Hypothalamus (tissue), 51 donors: ENCODE results near the gene TEC.
A peak's percentile ranks its signal among the peaks of the same experiment; 100 is the strongest.
"Not testable (repeated sequence)": the region's sequence is repeated elsewhere in the genome, so short reads cannot be mapped to it uniquely, and the experiment has no call there.

Experiments used
- DNase-seq, 51 donors: peaks; one replicate each; lab custom pipeline; 2025; lab: John Stamatoyannopoulos, UW

TEC gene

GRCh38 chr4:48172651-48173050 is 97.0 kb downstream of the TEC start:
- no peak for DNase-seq

- DNase-seq = no peak
Observed at GRCh38 chr4:48169636-48170035, 100.0 kb downstream of the TEC start.

DNA sequence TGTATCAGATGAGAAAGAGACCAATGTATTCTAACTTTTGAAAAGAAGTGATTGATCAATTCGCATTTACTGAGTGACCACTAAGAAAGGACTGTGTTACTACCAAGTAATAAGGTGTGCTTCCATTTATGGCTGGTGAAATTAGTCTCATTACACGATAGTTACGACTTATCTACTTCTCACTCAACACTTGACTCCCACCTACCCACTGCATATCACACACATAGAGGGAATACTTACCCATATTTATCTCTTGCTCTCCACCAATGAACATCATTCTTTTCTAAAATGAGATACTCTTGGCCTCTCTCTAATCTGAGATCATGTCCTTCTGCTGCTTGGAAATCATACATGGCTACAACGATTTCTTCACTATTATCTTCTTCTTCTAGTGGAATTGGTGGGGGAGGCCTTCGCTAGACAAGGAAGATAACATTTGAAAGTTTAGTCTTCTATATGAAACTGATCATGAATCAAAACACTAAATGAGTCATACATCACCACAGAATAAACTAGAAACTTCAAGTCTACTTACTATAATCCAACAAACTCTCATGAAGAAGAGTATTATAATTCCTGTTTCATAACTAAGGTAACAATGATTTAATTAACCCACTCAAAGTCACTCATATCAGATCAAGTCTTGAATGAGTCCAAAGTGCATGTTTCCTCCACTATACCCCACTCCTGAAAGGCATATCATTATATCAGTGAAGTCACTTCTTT is 101.9 kb downstream of the TEC start:
- no peak for DNase-seq

- not testable (repeated sequence) for DNase-seq
Observed at GRCh38 chr4:48164561-48164960, 105.1 kb downstream of the TEC start.

DNA sequence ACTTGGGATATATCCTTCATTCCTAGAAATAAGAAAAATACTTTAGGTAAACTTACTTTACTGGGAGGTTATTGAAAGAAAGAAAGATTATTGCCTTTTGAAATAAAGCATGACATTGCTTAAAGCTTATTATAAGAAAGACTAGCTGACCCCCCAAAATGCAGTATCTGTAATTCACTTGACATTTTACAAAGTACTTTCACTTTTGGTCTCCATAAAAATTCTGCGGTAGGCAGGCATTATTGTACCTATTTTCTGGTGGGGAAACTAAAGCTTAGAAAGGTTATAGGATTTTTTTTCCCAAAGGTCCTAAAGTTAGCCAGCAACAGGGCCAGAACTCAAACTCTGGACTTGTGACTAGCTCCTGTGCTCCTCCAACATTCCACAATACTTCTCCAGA is 105.9 kb downstream of the TEC start:
- DNase-seq = no peak

DNA sequence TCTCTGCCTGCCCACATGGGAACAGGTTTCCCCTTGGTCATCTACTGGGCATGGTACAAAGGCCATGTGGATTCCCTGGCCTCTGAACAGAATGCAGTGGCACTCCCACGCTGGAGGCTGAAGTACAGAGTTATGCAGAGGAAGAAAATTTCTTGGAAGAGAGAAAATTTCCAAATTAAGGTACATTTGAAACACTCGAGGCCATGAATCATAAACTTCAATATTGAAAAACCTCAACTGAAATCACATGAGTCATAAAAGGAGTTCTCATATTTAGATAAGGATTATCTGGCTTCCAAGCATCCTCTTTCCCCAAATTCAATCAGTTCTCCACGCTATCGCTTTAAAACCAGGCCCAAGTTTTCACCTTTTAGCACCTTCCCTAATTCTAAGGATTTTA is 107.5 kb downstream of the TEC start:
- no peak for DNase-seq

GRCh38 chr4:48157271-48157670 is 112.4 kb downstream of the TEC start:
- no peak for DNase-seq

DNA sequence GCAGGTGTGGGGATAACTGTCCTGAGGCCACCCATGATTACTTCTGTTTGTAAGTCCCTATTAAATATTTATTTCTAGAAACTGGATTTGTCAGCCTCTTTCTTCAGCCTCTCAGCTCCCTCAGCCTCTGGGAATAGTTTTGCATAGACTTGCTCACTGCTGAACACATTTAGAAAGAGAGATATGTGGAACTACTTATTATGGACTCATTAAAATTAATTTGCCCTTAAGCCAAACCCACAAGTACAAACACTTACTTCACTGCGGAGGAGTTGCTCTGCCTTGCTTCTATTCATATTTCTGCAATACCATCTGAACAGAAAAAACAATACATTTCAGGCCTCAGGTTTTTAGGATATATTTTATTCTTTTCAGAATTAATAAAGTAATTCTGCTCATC is 113.2 kb downstream of the TEC start:
- no peak for DNase-seq

- no peak for DNase-seq
Observed at GRCh38 chr4:48153791-48154550, 115.7 kb downstream of the TEC start.

DNA sequence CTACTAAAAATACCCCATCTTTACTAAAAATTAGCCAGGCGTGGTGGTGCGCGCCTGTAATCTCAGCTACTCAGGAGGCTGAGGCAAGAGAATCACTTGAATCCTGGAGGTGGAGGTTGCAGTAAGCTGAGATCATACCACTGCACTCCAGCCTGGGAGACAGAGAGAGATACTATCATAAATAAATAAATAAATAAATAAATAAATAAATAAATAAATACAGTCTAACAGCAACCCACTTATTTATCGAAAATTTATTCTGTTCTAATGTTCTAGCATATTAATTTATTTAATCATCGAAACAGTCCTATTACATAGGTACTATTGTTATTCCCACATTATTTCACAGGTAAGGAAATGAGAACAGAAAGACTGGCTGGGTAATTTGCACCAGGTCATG is 117.4 kb downstream of the TEC start:
- no peak for DNase-seq

GRCh38 chr4:48149827-48150370 is 119.7 kb downstream of the TEC start:
- DNase-seq = no peak

DNA sequence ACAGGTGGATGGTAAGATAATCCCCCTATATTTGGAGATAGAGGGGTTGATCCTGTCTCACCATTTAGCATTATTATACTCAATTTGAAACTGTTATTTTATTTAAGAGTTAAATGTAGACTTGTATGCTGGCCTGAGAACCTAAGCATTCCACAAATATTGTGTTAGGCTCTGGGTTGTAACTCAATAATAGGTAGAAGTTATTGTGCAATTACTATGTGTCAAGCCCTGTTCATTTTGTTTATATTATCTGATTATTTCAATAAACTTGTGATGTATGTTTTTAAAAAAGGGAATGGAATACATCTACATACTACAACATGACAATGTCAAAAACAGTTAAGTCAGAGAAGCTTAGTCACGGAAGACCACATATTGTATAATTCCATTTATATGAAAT is 122.0 kb downstream of the TEC start:
- DNase-seq = no peak

DNA sequence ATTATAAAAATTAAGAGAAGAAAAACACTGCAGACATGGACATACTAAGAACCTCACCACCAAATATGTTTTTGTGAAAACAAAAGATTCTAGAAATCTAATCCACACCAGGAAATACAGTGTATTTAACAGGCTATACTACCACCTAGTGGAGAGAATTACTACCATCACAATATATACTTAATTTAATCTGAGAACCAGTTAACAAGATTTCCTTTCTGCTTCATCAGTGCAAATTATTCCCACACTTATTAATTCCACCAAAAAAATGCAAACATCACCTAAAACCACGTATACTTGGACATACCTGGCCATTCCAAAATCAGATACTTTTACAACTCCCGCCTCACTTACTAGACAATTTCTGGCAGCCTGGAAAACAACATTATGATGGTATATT is 128.6 kb downstream of the TEC start:
- no peak for DNase-seq

DNA sequence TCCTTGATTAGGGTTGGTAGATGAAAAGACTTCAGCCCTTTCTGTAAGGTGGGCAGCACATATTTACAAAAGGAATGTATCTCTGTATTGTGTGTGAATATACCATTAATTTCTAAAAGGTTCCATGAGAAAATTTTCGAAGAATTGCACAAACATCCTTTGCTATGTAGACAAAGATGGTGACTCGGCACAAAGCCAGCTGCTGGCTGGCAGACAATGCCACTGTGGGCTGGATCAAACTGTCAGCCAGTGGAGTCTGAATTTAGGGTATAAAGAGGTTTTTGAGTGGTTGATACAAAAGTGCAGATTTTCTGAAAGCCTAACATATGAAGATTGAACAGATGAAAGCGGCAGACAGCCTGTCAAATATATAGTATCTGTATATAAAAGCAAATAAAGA is 129.9 kb downstream of the TEC start:
- DNase-seq = peak in 5 of 51 donors; percentile 1 to 14 (median 4)

GRCh38 chr4:48138936-48139335 is 130.7 kb downstream of the TEC start:
- DNase-seq = no peak

GRCh38 chr4:48138511-48138910 is 131.1 kb downstream of the TEC start:
- no peak for DNase-seq

DNA sequence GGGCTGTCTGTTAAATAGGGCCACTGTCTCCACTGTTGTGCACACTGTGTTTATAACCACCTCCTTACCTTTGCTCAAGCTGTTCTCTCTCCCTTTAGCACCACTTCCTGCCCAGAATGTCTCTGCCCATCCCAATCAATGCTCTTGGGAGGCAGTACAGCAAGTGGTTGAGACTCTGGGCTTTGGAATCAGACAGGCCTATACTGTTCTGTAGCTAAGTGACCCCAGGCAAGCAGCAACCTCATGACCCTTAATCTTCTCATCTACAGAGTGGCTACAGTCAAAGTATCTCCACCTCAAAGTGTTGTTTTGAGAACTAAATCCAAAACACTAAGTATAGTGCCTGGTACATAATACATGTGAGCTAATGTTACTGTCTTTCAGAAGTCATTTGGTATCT is 131.8 kb downstream of the TEC start:
- no peak for DNase-seq

- no peak for DNase-seq
Observed at GRCh38 chr4:48134081-48134480, 135.6 kb downstream of the TEC start, which contains the start of gene TXK. TSS of gene TXK (minus strand) at chr4:48134250. CDS start at chr4:48134170, 80 bp downstream.

- DNase-seq = no peak
Observed at GRCh38 chr4:48133669-48134068, 136.0 kb downstream of the TEC start.

DNA sequence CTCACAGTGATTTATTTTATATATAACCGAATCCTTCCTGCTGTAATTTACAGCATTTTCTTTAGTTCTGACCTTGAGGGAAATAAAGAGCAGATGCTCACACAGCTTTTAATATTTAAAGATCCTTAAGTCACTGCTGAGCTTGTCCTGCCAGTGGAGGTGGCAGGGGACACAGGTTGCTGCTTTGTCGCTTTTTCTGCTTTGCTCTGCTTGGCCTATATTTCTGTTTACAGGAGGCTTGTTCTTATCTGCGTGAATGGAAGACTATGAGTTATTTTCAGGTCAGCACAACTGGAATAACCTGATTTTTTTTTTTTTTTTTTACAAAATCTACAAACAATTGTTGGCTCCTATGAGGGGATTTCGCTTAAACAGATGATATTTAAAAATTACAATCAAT is 137.9 kb downstream of the TEC start:
- DNase-seq = no peak

- DNase-seq = no peak
Observed at GRCh38 chr4:48130100-48130499, 139.5 kb downstream of the TEC start.
